Measurements from ENCODE around the gene NR2F6. TPM values are rescaled to one million over a fixed set of nuclear protein-coding genes. Genes with fewer than 3 reads are reported as not detected.

NR2F6 gene
- total RNA-seq, 1 donor from 2014 or later: 72.8 TPM

DNA sequence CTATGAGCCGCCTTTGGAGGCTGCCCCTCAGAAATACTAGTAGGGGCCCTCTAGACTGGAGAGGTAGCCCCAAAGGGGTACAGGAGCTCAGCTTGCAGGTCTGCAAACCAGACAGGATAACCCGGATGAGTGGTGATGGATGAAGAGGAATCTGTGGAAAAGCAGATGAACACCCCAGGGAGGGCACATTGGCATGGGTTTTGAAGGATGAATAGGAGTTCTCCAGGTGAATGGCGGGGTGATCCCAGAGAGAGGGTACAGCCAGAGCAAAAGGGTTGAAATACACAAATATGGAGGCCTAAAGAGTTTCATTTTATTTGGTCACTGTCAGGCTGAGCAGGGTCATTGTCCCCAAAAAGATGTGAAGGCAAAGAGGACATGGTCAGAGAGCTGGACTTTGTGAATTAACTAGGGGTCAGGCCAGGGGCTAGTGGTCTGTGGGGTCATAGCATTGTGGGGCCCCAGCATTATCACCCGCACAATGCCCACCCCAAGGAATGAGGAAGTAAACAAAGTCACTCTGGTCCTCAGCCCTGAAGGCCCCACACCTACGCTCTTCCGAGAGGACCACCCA is 4.8 kb downstream of the NR2F6 start:
- H3K27ac Mint-ChIP-seq (ENCODE audit: unreplicated experiment): no peak overlapping the region
- H3K4me1 Mint-ChIP-seq (ENCODE audit: low read depth, unreplicated experiment): peaks cover 7% of the 10 kb centered on the region
- Histone ChIP-seq H3K4me2 (ENCODE audit: low read length) (no peak overlapping the region), H2AFZ (ENCODE audit: low read depth, low read length) (no peak overlapping the region), H3K4me1 (ENCODE audit: insufficient read depth, low read length) (peaks cover 8% of the 10 kb centered on the region), H3K79me2 (ENCODE audit: insufficient read depth, low read length) (peaks cover 32% of the 10 kb centered on the region), H3K9me3 (ENCODE audit: insufficient read depth, low read depth, low read length) (no peaks in the 10 kb centered on the region), H3K4me3 (ENCODE audit: insufficient read depth, low read depth, low read length) (no peak overlapping the region), H4K20me1 (ENCODE audit: insufficient read depth, low read length) (peaks cover 29% of the 10 kb centered on the region), H3K27me3 (ENCODE audit: insufficient read depth, low read length) (no peaks in the 10 kb centered on the region), H3K9ac (ENCODE audit: low read length) (no peak overlapping the region), H3K27ac (ENCODE audit: low read depth, low read length) (no peak overlapping the region), H3K36me3 (ENCODE audit: insufficient read depth, low read length) (no peaks in the 10 kb centered on the region)
- FAIRE-seq (no peak), DNase-seq (ENCODE audit: low read depth) (no peak)
- no peaks in the 10 kb centered on the region for H3K27me3 Mint-ChIP-seq (ENCODE audit: low read depth, unreplicated experiment)
- peaks cover 15% of the 10 kb centered on the region for H3K36me3 Mint-ChIP-seq (ENCODE audit: low read depth, unreplicated experiment)
- H3K4me3 Mint-ChIP-seq (ENCODE audit: unreplicated experiment): no peak overlapping the region
- H3K9me3 Mint-ChIP-seq (ENCODE audit: unreplicated experiment): no peaks in the 10 kb centered on the region
- TF ChIP-seq, protein P1, sequence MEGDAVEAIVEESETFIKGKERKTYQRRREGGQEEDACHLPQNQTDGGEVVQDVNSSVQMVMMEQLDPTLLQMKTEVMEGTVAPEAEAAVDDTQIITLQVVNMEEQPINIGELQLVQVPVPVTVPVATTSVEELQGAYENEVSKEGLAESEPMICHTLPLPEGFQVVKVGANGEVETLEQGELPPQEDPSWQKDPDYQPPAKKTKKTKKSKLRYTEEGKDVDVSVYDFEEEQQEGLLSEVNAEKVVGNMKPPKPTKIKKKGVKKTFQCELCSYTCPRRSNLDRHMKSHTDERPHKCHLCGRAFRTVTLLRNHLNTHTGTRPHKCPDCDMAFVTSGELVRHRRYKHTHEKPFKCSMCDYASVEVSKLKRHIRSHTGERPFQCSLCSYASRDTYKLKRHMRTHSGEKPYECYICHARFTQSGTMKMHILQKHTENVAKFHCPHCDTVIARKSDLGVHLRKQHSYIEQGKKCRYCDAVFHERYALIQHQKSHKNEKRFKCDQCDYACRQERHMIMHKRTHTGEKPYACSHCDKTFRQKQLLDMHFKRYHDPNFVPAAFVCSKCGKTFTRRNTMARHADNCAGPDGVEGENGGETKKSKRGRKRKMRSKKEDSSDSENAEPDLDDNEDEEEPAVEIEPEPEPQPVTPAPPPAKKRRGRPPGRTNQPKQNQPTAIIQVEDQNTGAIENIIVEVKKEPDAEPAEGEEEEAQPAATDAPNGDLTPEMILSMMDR (IDR thresholded peaks at IDR 0.05; ENCODE audit: insufficient read depth, low read depth, low read length): no peak
- TF ChIP-seq EZH2 (IDR thresholded peaks at IDR 0.05; ENCODE audit: insufficient read depth, low read length): no peak

DNA sequence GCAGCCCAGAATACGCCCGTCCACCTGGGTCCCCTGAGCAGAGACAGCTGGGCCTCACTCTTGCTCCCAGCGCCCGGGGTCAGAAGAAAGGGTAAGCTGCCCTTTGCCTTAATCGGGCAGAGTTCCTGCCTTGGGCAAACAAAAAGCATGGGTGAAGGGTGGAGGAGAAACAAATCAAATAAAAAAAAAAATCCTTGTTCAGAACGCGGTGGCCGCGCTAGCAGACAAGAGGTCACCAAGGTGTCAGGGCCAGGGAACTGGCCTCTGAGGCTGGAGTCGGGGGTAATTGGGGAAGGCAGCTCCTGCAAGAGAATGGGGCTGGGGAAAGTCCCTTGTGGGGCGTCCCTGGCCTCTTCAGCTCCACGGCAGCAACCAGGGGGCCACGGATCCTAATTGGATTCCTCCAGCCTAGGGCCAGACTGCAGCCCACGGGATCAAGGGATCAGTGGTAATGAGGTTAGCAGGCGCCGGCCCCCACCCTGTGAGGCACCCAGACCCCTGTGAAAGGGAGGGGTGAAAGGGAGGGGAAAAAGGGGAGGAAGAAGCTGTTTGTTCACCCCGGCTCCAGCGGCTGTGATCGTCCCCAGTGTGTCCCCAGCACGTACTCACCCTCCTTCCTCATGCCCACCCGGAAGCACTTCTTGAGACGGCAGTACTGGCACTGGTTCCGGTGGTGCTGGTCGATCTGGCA is 5.5 kb downstream of the NR2F6 start:
- H3K9ac ChIP-seq (ENCODE audit: low read length): no peak overlapping the region
- H3K27me3 ChIP-seq (ENCODE audit: insufficient read depth, low read length): no peaks in the 10 kb centered on the region
- no peak for FAIRE-seq
- DNase-seq (ENCODE audit: low read depth): no peak
- Mint-ChIP-seq H3K9me3 (ENCODE audit: unreplicated experiment) (no peaks in the 10 kb centered on the region), H3K4me1 (ENCODE audit: low read depth, unreplicated experiment) (peaks cover 7% of the 10 kb centered on the region), H3K27me3 (ENCODE audit: low read depth, unreplicated experiment) (no peaks in the 10 kb centered on the region), H3K36me3 (ENCODE audit: low read depth, unreplicated experiment) (peaks cover 15% of the 10 kb centered on the region), H3K4me3 (ENCODE audit: unreplicated experiment) (no peak overlapping the region), H3K27ac (ENCODE audit: unreplicated experiment) (no peak overlapping the region)
- H3K9me3 ChIP-seq (ENCODE audit: insufficient read depth, low read depth, low read length): no peaks in the 10 kb centered on the region
- no peak overlapping the region for H3K4me2 ChIP-seq (ENCODE audit: low read length)
- TF ChIP-seq, protein P1 (IDR thresholded peaks at IDR 0.05; ENCODE audit: insufficient read depth, low read depth, low read length): no peak
- TF ChIP-seq EZH2 (IDR thresholded peaks at IDR 0.05; ENCODE audit: insufficient read depth, low read length): no peak
- H3K27ac ChIP-seq (ENCODE audit: low read depth, low read length): no peak overlapping the region
- H3K4me1 ChIP-seq (ENCODE audit: insufficient read depth, low read length): peaks cover 11% of the 10 kb centered on the region
- peaks cover 29% of the 10 kb centered on the region for H4K20me1 ChIP-seq (ENCODE audit: insufficient read depth, low read length)
- no peak overlapping the region for H2AFZ ChIP-seq (ENCODE audit: low read depth, low read length)
- H3K79me2 ChIP-seq (ENCODE audit: insufficient read depth, low read length): peaks cover 34% of the 10 kb centered on the region
- H3K36me3 ChIP-seq (ENCODE audit: insufficient read depth, low read length): no peaks in the 10 kb centered on the region
- no peak overlapping the region for H3K4me3 ChIP-seq (ENCODE audit: insufficient read depth, low read depth, low read length)

All from astrocyte (in vitro differentiated cells and primary cell).